ENCODE measurements around the gene JMJD1C.

DNA sequence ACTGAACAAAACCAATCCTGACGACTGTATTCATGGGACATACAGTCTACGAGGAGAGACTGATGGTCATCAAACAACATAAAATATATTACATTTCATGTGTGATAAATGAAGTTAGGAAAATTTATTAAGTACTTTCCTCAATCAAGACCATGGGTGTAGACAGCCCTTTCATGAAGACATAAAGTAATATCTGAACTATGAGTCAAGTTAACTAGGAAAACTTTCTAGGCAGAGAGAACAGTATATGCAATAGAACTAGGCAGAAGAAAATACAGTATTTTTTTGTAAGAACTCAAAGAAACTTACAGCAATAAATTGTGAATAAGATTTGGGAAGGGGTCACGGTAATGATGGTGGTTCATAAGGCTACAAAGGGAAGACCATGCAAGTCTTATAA is 112.8 kb downstream of the JMJD1C start:
- no peak for TF ChIP-seq POLR2AphosphoS5 (IDR thresholded peaks at IDR 0.05; ENCODE audit: low read depth, low read length)
- TF ChIP-seq POLR2A (IDR thresholded peaks at IDR 0.05; ENCODE audit: low read depth, low read length) = no peak
- no peak for TF ChIP-seq TAF1 (IDR thresholded peaks at IDR 0.05; ENCODE audit: low read depth, low read length)
- no peak for TF ChIP-seq SPI1 (IDR thresholded peaks at IDR 0.05; ENCODE audit: low read depth, low read length)
- TF ChIP-seq PAX5 (IDR thresholded peaks at IDR 0.05; ENCODE audit: insufficient read depth, low read length, severe bottlenecking) = no peak
- no peak for TF ChIP-seq POU2F2 (IDR thresholded peaks at IDR 0.05; ENCODE audit: low read depth, low read length)
